Memory B cell (primary cell): Measurements from ENCODE around the gene TRIM37.
"Not testable (repeated sequence)": the region's sequence is repeated elsewhere in the genome, so short reads cannot be mapped to it uniquely, and the experiment has no call there.

ENCODE experiments used
- ATAC-seq: fragments of 150-1000 bp; cut with Tn5 transposase; 2 replicates; pipeline ENCODE4 v1.10.0; 2021; ENCODE audit warnings: low read depth, mild to moderate bottlenecking, moderate library complexity
- DNase-seq, 2 donors: peaks; one replicate each; pipeline ENCODE4 v3.0.0; 2022; ENCODE audit warnings: low spot score in 2 of 2
- H3K27ac Mint-ChIP-seq: one replicate; pipeline ENCODE4 v1.8.0; 2022; ENCODE audit warnings: mild to moderate bottlenecking, moderate library complexity, mixed read lengths
- H3K27me3 Mint-ChIP-seq: one replicate; pipeline ENCODE4 v1.8.0; 2022; ENCODE audit warnings: mixed read lengths
- H3K36me3 Mint-ChIP-seq: one replicate; pipeline ENCODE4 v1.8.0; 2022; ENCODE audit warnings: mild to moderate bottlenecking, mixed read lengths
- H3K4me1 Mint-ChIP-seq: one replicate; pipeline ENCODE4 v1.8.0; 2022; ENCODE audit warnings: mixed read lengths
- H3K4me3 Mint-ChIP-seq: one replicate; pipeline ENCODE4 v1.8.0; 2022; ENCODE audit warnings: mild to moderate bottlenecking, moderate library complexity, mixed read lengths
- H3K9me3 Mint-ChIP-seq: one replicate; pipeline ENCODE4 v1.8.0; 2022; ENCODE audit warnings: mixed read lengths

Gene TRIM37

DNA sequence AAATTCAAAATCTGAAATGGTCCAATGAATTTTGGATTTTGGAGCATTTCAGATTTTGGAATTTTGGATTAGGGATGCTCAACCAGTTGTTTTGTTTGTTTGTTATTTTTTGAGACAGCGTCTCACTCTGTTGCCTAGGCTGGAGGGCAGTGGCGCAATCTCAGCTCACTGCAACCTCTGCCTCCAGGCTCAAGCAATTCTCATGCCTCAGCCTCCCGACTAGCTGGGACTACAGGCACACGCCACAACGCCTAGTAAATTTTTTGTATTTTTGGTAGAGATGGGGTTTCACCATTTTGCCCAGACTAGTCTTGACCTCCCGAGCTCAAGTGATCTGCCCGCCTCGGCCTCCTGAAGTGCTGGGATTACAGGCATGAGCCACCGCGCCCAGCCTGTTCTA lies 31.7 kb upstream of the TRIM37 start:
- H3K27ac Mint-ChIP-seq, H3K4me3 Mint-ChIP-seq, H3K4me1 Mint-ChIP-seq, DNase-seq, H3K36me3 Mint-ChIP-seq, H3K27me3 Mint-ChIP-seq, ATAC-seq, H3K9me3 Mint-ChIP-seq: not testable (repeated sequence)

DNA sequence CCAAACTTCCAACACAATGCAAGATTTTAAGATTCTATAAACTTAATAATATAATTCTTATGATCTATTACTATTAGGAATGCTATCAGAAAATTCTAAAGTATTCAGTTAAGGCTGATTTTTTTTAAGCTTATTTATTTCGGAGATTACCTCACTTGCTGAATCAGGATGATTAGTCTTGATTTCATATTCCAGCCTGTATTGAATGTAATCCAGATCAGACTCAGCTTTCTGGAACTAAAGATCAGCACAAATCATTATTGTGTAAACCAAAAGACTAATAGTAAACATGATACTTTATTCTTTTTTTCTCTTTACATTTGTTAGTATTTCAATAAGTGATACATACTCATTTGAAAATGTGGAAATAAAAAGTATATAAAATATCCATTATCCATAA lies 24.5 kb upstream of the TRIM37 start:
- Mint-ChIP-seq H3K27me3 (no peaks in the 10 kb centered on the region), H3K4me1 (peaks cover 2% of the 10 kb centered on the region), H3K36me3 (peaks cover 6% of the 10 kb centered on the region), H3K9me3 (no peaks in the 10 kb centered on the region), H3K4me3 (no peak overlapping the region), H3K27ac (no peak overlapping the region)
- DNase-seq = no peak
- ATAC-seq = no peak

DNA sequence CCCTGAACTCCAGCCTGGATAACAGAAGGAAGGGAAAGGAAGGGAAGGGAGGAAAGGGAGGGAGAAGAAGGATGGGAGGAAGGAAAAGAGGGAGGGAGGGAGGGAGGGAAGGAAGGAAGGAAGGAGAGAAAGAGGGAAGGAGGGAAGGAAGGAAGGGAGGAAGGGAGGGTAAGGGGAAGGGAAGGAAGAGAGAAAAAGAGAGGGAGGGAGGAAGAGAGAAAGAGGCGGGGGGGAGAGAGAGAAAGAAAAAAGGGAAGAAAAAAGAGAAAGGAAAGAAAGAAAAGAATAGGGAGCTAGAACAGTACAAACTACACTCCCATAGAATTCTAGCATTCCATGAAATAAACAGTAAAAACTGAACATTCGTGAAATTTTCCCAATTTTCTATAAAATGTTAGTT lies 23.1 kb upstream of the TRIM37 start:
- Mint-ChIP-seq H3K27ac (no peak overlapping the region), H3K27me3 (no peaks in the 10 kb centered on the region), H3K4me1 (peaks cover 2% of the 10 kb centered on the region), H3K4me3 (no peak overlapping the region), H3K9me3 (no peaks in the 10 kb centered on the region), H3K36me3 (peaks cover 6% of the 10 kb centered on the region)
- ATAC-seq = no peak
- no peak for DNase-seq

DNA sequence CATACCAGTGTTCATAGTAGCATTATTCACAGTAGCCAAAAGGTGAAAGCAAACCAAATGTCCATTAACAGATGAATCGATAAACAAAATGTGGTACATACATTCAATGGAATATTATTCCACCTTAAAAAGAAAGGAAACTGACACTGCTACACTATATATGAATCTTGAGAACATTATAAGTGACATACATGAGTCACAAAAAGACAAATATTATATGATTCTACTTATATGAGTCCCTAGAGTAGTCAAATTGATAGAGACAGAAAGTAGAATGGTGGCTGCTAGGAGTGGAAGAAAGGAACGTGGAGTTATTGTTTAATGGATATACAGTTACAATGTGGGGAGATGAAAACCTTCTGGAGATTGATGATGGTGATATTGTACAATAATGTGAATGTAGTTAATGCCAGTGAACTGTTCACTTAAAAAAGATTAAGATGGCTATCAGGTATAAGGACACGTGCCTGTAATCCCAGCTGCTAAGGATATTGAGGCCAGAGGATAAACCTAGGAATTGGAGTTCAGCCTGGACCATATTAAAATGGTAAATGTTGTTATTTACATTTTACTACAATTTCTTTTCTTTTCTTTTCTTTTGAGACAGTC lies 20.2 kb upstream of the TRIM37 start:
- peaks cover 5% of the 10 kb centered on the region for H3K4me1 Mint-ChIP-seq

DNA sequence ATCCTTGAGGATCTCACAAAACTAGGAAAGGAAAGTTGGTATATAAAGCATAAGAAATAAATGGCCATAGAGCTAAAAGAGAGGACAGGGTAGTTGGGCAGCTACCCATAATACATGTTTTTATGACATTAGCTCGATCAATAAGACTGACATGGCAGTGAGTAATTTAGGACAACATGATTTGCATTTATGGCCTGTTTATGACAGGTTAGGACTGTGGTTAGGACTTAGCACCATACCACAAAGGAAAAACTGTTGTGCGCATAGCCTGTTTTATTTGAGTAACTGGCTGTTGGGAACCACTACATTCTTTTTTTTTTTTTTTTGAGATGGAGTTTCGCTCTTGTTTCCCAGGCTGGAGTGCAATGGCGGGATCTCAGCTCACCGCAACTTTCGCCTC lies 18.0 kb upstream of the TRIM37 start:
- H3K27me3 Mint-ChIP-seq = no peaks in the 10 kb centered on the region
- DNase-seq (no peak), ATAC-seq (no peak)
- H3K4me3 Mint-ChIP-seq = no peak overlapping the region
- H3K9me3 Mint-ChIP-seq = no peaks in the 10 kb centered on the region
- H3K4me1 Mint-ChIP-seq = peaks cover 5% of the 10 kb centered on the region
- H3K27ac Mint-ChIP-seq = no peak overlapping the region
- peaks cover 8% of the 10 kb centered on the region for H3K36me3 Mint-ChIP-seq

More for the DNA sequence above, 20.2 kb upstream of the TRIM37 start:
- Mint-ChIP-seq H3K9me3 (no peaks in the 10 kb centered on the region), H3K27ac (no peak overlapping the region), H3K4me3 (no peak overlapping the region), H3K27me3 (no peaks in the 10 kb centered on the region), H3K36me3 (peaks cover 6% of the 10 kb centered on the region)
- no peak for DNase-seq
- ATAC-seq = no peak

DNA sequence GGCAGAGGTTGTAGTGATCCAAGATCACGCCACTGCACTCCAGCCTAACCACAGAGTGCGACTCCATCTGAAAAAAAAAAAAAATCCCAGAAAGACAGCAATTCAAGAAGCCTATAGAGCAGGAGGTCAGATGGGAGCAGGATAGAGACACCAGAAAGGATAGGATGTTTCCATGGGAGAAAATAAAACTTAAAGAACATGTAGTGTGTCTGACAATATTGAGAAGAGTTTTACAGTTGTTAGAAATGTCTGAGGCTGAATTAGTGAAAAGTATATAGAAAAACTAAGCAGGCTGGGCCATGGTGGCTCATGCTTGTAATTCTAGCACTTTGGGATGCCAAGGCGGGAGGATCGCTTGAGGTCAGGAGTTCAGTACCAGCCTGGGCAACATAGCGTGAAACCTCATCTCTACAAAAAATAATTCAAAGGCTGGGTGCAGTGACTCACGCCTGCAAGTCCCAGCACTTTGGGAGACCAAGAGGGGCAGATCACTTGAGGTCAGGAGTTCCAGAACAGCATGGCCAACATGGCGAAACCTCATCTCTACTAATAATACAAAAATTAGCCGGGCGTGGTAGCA lies 15.3 kb upstream of the TRIM37 start:
- peaks cover 12% of the 10 kb centered on the region for H3K36me3 Mint-ChIP-seq
- H3K4me3 Mint-ChIP-seq = no peak overlapping the region
- peak overlapping the region; percentile 60 for H3K27ac Mint-ChIP-seq
- H3K4me1 Mint-ChIP-seq = peaks cover 3% of the 10 kb centered on the region
- H3K27me3 Mint-ChIP-seq = no peaks in the 10 kb centered on the region
- H3K9me3 Mint-ChIP-seq = no peaks in the 10 kb centered on the region
- ATAC-seq (no peak), DNase-seq (no peak)

DNA sequence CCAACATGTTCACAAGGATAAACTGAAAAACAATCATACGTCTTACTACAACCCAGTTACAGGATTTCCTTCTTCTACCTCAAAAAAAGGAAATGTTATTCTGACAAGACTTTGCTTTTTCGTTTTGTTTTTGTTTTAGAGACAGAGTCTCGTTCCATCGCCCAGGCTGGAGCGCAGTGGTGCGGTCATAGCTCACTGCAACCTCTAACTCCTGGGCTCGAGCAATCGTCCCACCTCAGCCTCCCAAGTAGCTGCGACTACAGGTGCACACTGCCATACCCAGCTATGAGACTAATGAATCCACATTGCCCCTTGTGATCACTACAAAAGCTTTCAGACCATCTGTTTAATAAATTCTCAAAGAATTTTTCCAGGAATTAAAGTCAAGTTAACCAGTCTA lies 8.8 kb upstream of the TRIM37 start:
- ATAC-seq = no peak
- Mint-ChIP-seq H3K4me3 (no peak overlapping the region), H3K27ac (no peak overlapping the region), H3K4me1 (peaks cover 3% of the 10 kb centered on the region), H3K9me3 (no peaks in the 10 kb centered on the region), H3K27me3 (no peaks in the 10 kb centered on the region), H3K36me3 (peaks cover 14% of the 10 kb centered on the region)
- DNase-seq = no peak

DNA sequence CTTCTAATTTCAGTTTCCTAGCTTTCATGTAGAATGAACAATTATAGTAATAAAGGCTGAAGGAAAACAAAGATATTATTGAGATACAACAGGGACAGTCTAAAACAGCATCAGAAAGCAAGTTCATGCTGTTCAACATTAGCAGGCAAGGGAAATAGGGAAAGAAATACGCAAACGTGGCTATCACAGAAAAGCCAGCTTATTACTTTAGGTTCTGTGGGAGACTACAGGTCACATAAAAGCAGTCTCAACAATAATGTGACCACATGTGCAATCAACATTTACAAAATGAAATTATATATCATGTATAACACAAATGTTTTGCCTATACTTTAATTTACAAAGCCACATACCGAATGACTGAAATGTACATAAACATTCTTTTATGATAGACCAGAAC lies 4.9 kb upstream of the TRIM37 start:
- peaks cover 6% of the 10 kb centered on the region for H3K36me3 Mint-ChIP-seq
- no peak for ATAC-seq
- H3K27ac Mint-ChIP-seq = peak overlapping the region; percentile 17
- no peaks in the 10 kb centered on the region for H3K27me3 Mint-ChIP-seq
- H3K9me3 Mint-ChIP-seq = no peaks in the 10 kb centered on the region
- peaks cover 6% of the 10 kb centered on the region for H3K4me1 Mint-ChIP-seq
- no peak for DNase-seq
- no peak overlapping the region for H3K4me3 Mint-ChIP-seq

DNA sequence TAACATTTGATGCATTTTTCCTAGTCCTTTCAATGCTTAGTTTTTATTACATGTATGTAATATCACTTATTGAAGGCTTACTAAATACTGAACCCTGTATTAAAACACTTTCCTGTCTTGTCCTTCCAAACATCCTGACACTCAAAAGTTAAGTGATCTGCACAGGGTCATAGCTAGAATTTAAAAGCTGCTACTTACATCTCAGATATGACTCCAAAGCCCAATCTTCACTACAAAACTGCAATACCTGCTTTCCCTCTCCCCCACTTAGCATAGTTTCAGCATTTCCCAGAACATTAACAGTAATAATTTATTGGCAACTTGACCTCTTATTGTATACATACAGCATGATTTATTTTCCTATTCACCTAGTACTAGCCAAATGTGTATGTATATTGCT lies 4.3 kb upstream of the TRIM37 start:
- DNase-seq (no peak), ATAC-seq (no peak)
- Mint-ChIP-seq H3K4me1 (peaks cover 7% of the 10 kb centered on the region), H3K4me3 (no peak overlapping the region), H3K27me3 (no peaks in the 10 kb centered on the region), H3K9me3 (no peaks in the 10 kb centered on the region), H3K27ac (no peak overlapping the region), H3K36me3 (peaks cover 6% of the 10 kb centered on the region)

DNA sequence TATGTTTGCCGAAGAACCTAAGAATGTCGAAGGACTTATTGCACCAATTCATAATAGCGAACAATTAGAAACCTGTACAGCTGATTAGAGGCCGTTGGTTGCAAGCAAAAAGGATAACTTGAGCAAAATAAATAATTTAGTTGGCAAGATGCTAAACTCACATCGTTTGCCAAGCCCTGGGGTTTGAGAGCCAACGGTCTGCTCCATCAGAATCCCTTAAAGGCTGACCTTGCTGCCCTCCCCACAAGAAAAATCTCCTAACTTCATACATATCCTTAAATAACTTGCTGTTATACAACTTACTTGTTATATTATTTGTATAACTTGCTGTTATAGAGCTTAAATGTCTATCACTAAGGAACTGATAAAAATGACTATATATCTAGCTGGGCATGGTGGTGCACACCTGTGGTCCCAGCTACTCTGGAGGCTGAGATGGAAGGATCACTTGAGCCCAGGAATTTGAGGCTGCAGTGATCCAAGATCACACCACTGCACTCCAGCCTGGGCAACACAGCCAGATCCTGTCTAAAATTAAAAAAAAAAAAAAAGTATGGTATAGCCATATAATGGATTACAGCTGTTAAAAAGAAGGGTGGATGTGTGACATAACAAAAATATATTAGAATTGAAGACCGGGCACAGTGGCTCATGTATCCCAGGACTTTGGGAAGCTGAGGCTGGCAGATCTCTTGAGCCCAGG lies 1.9 kb upstream of the TRIM37 start:
- H3K27me3 Mint-ChIP-seq = no peaks in the 10 kb centered on the region
- H3K4me3 Mint-ChIP-seq = no peak overlapping the region
- peaks cover 6% of the 10 kb centered on the region for H3K36me3 Mint-ChIP-seq
- DNase-seq = no peak
- ATAC-seq = no peak
- no peaks in the 10 kb centered on the region for H3K9me3 Mint-ChIP-seq
- H3K4me1 Mint-ChIP-seq = peaks cover 13% of the 10 kb centered on the region
- no peak overlapping the region for H3K27ac Mint-ChIP-seq

DNA sequence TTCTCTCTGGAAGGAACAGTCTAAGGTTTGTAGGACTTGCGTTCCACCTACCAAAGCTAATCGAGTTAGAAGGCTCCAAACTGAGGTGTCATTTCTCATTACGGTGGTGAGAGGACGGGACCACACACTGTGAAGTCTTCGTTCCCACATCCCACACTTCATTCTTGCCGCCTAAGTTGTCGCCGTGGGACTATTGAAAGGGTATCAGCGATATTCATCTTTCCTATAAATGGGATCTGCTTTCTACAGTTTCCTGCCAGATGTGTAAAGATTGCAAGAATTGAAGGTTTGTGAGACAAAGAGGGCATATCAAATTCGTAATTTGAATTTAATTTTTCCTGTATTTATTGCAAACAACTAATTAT lies 608 bp upstream of the TRIM37 start:
- ATAC-seq = no peak
- DNase-seq = no peak
- Mint-ChIP-seq H3K9me3 (no peaks in the 10 kb centered on the region), H3K4me1 (peaks cover 13% of the 10 kb centered on the region), H3K4me3 (peak overlapping the region; percentile 91), H3K27ac (no peak overlapping the region), H3K27me3 (no peaks in the 10 kb centered on the region), H3K36me3 (peaks cover 6% of the 10 kb centered on the region)

DNA sequence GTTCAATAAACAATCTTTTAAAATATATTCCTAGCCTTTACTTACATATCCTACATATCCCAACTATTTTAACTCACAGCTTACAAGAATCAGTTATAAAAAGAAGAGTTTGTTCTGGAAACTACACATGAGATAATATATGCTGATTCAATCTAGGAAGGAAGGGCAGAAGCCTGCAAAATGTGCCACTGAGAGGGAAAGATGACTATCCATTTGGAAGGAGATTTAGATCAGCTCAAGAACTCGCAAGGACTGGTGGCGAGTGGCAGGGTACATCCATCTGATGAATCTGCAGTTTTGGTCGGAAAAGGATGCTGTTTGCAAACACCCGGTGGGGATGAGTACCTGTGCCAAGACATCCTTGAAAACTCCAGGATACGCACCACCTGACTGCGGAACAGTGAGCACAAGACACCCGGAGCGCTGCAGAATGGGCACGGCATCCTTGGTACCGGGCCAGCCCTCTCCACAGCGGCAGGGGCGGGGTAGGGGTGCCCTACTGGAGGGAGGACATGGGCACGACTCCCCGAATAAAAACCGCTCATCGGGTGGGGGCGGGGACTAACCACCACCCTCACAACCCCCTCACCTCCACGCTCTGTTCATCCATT lies 723 bp downstream of the TRIM37 start:
- no peaks in the 10 kb centered on the region for H3K27me3 Mint-ChIP-seq
- peaks cover 6% of the 10 kb centered on the region for H3K36me3 Mint-ChIP-seq
- DNase-seq = peak in 1 of 2 donors; percentile 53
- H3K27ac Mint-ChIP-seq = peak overlapping the region; percentile 86
- peak; percentile 45 for ATAC-seq
- peaks cover 11% of the 10 kb centered on the region for H3K4me1 Mint-ChIP-seq
- peak overlapping the region; percentile 91 for H3K4me3 Mint-ChIP-seq
- no peaks in the 10 kb centered on the region for H3K9me3 Mint-ChIP-seq

DNA sequence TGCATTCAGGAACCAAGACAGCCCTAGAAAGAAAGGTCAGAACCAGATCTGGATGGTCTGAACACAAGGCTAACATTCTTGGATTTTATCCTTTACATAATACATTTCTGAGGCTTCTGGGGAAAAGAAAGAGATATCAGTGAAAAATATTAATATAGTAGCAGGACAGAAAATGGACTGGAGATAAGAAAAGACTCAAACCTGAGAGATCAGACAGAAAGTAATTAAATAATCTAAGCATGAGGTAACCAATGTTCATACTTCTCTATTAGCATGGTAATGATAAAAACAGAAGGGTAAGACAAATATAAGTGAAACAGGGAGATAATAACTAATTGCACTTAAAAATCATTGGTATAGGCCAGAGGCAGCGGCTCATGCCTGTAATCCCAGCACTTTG lies 5.5 kb downstream of the TRIM37 start:
- no peak for ATAC-seq
- H3K27ac Mint-ChIP-seq = no peak overlapping the region
- H3K4me1 Mint-ChIP-seq = peaks cover 7% of the 10 kb centered on the region
- DNase-seq = no peak
- no peaks in the 10 kb centered on the region for H3K9me3 Mint-ChIP-seq
- H3K36me3 Mint-ChIP-seq = peaks cover 21% of the 10 kb centered on the region
- H3K27me3 Mint-ChIP-seq = no peaks in the 10 kb centered on the region
- no peak overlapping the region for H3K4me3 Mint-ChIP-seq

DNA sequence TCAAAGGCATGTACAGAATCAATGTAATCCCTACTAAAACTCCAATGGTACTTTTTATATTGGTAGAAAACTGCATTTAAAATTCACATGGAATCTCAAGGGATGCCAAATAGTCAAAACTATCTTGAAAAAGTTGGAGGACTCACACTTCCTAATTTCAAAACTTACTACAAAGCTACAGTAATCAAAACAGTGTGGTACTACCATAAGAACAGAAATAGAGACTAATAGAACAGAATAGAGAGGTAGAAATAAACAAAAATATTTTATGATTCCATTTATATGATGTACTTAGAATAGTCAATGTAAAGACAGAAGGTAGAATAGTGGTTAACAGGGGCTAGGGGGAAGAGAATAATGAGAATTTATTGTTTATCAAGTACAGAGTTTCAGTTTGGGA lies 8.8 kb downstream of the TRIM37 start:
- no peak overlapping the region for H3K27ac Mint-ChIP-seq
- no peaks in the 10 kb centered on the region for H3K27me3 Mint-ChIP-seq
- ATAC-seq (no peak), DNase-seq (no peak)
- peaks cover 8% of the 10 kb centered on the region for H3K4me1 Mint-ChIP-seq
- H3K36me3 Mint-ChIP-seq = peaks cover 29% of the 10 kb centered on the region
- H3K9me3 Mint-ChIP-seq = no peaks in the 10 kb centered on the region
- H3K4me3 Mint-ChIP-seq = no peak overlapping the region
